T-cell (primary cell): Measurements from ENCODE around the gene ZNF25. TPM values are rescaled to one million over a fixed set of nuclear protein-coding genes. Genes with fewer than 3 reads are reported as not detected.
"Not testable (repeated sequence)": the region's sequence is repeated elsewhere in the genome, so short reads cannot be mapped to it uniquely, and the experiment has no call there.

ENCODE experiments used
- ATAC-seq, 4 experiments: fragments of 200-7000 bp in 3 of 4; fragments of 150-1000 bp in 1 of 4; cut with Tn5 transposase; replicated peaks in 1 of 4; 1 replicate in 3 of 4; 2 replicates in 1 of 4; pipeline ENCODE4 v1.10.0; 2021; ENCODE audit warnings: moderate library complexity in 3 of 4, mild to moderate bottlenecking in 2 of 4, moderate number of reproducible peaks in 1 of 4
- CTCF ChIA-PET, 2 donors: fragments of 300-600 bp; sonication (Branson Sonifier 250); formaldehyde crosslinking; loops; one replicate each; lab custom pipeline; 2022; ENCODE audit warnings: antibody characterized with exemption in 2 of 2; lab: Charles Lee
- POLR2A ChIA-PET, 2 donors: fragments of 300-600 bp; sonication (Branson Sonifier 250); formaldehyde crosslinking; loops; one replicate each; lab custom pipeline; 2022; ENCODE audit warnings: antibody characterized with exemption in 2 of 2; lab: Charles Lee
- DNase-seq, 35 experiments: peaks; one replicate each; pipeline versions ENCODE4 v3.0.0 to v3.0.0-alpha.2; 2013 to 2023
- H3K27ac ChIP-seq: one replicate; pipeline ENCODE4 v1.5.1; 2013; ENCODE audit warnings: low read length
- H3K27me3 ChIP-seq, 2 experiments: replicated peaks in 1 of 2; 1 replicate in 1 of 2; 2 replicates in 1 of 2; pipeline versions ENCODE4 v1.6.1 to v1.7.0; 2013; ENCODE audit warnings: low read length in 1 of 2, mixed read lengths in 1 of 2; ENCODE audit not compliant: control insufficient read depth in 2 of 2, insufficient read depth in 2 of 2; ENCODE audit errors: extremely low read depth in 1 of 2
- H3K36me3 ChIP-seq, 2 donors: 1 replicate in 1 of 2; 2 replicates in 1 of 2; pipeline versions ENCODE4 v1.6.1 to v1.7.0; 2013; ENCODE audit warnings: low read length in 1 of 2; ENCODE audit not compliant: control insufficient read depth in 2 of 2, insufficient read depth in 1 of 2; ENCODE audit errors: extremely low read depth in 1 of 2
- H3K4me1 ChIP-seq, 2 experiments: 1 replicate in 1 of 2; 2 replicates in 1 of 2; pipeline versions ENCODE4 v1.6.1 to v1.7.0; 2013; ENCODE audit warnings: low read length in 2 of 2, mixed read lengths in 1 of 2; ENCODE audit not compliant: insufficient read depth in 2 of 2, control insufficient read depth in 1 of 2; ENCODE audit errors: extremely low read depth in 1 of 2
- H3K4me3 ChIP-seq, 2 donors: 1 replicate in 1 of 2; 2 replicates in 1 of 2; pipeline versions ENCODE4 v1.5.1 to v1.7.0; 2013; ENCODE audit warnings: mild to moderate bottlenecking in 2 of 2, low read length in 1 of 2, moderate library complexity in 1 of 2; ENCODE audit not compliant: control insufficient read depth in 1 of 2; ENCODE audit errors: extremely low read depth in 1 of 2
- H3K9me3 ChIP-seq: 2 replicates; pipeline ENCODE4 v1.7.0; 2013
- H3K27ac Mint-ChIP-seq, 2 donors: one replicate each; pipeline ENCODE4 v1.8.0; 2020 to 2021; ENCODE audit warnings: mild to moderate bottlenecking in 2 of 2, mixed read lengths in 2 of 2
- H3K27me3 Mint-ChIP-seq, 2 donors: one replicate each; pipeline ENCODE4 v1.8.0; 2021 to 2022; ENCODE audit warnings: mixed read lengths in 2 of 2
- H3K36me3 Mint-ChIP-seq: one replicate; pipeline ENCODE4 v1.8.0; 2021; ENCODE audit warnings: mixed read lengths
- H3K4me1 Mint-ChIP-seq, 3 donors: one replicate each; pipeline ENCODE4 v1.8.0; 2020 to 2022; ENCODE audit warnings: mixed read lengths in 3 of 3, mild to moderate bottlenecking in 1 of 3
- H3K4me3 Mint-ChIP-seq, 3 donors: one replicate each; pipeline ENCODE4 v1.8.0; 2020 to 2022; ENCODE audit warnings: mild to moderate bottlenecking in 3 of 3, mixed read lengths in 3 of 3, moderate library complexity in 3 of 3
- H3K9me3 Mint-ChIP-seq, 3 donors: one replicate each; pipeline ENCODE4 v1.8.0; 2020 to 2022; ENCODE audit warnings: mixed read lengths in 3 of 3
- WGBS: methylation state at CpG from one replicate; pipeline ENCODE4 v1.1.5; 2013; ENCODE audit warnings: missing lambda C conversion rate; ENCODE audit not compliant: insufficient coverage; 5-methylcytosine and 5-hydroxymethylcytosine counted together
- total RNA-seq, 35 experiments: library from RNA in 6 of 35; stranded (reverse) in 6 of 35; fragments of 120-200 nt in 1 of 35; gene quantifications; one replicate each; pipeline versions ENCODE4 v1.2.1 to v1.2.4 and lab custom pipeline; 2013 to 2026

Gene ZNF25
- total RNA-seq, 5 donors from 2014 or later (not counting 1 experiment from before 2014, with no cell fraction given) = 8.0 to 9.3 (median 8.3) TPM

DNA sequence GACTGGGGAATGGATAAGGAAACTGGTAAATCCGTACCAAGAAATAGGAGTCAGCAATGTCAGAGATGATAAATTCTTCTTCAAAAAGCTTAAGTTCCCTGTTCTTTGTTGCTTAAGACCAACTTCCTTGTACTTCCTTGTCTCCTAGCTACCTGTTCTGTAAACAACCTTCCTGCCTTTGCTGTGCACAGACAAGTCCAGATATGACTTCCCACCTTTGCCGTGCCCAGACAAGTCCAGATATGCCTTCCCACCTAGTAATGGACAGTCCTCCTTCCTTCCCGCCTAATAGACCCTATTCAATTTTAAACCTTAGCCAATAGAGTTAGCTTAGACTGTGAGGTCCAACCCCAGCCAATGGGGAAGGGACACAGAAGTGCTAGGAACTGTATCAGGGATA is 31.5 kb upstream of the ZNF25 start:
- no peaks in the 10 kb centered on the region for H3K9me3 ChIP-seq
- no peak overlapping the region for H3K4me3 ChIP-seq
- Mint-ChIP-seq H3K9me3 (no peaks in the 10 kb centered on the region), H3K27me3 (no peaks in the 10 kb centered on the region), H3K36me3 (peaks cover 8% of the 10 kb centered on the region), H3K4me1 (peaks cover 23 to 29% (median 27%) of the 10 kb centered on the region in 3 donors), H3K27ac (no peak overlapping the region), H3K4me3 (no peak overlapping the region)
- H3K4me1 ChIP-seq = peaks cover 10 to 14% of the 10 kb centered on the region in 2 experiments
- ATAC-seq = no peak
- H3K27me3 ChIP-seq = no peaks in the 10 kb centered on the region
- DNase-seq = no peak
- H3K36me3 ChIP-seq = no peaks in the 10 kb centered on the region
- no peak overlapping the region for H3K27ac ChIP-seq
- ChIA-PET CTCF (interaction anchor here in 1 of 2 donors (1.4 kb wide), 1 partner anchor 30 kb away, joined by 4 read pairs; no protein-coding TSS in a partner anchor), POLR2A (no interaction called here)
- 91% methylated on average over 2 of the region's 3 CpGs for WGBS

DNA sequence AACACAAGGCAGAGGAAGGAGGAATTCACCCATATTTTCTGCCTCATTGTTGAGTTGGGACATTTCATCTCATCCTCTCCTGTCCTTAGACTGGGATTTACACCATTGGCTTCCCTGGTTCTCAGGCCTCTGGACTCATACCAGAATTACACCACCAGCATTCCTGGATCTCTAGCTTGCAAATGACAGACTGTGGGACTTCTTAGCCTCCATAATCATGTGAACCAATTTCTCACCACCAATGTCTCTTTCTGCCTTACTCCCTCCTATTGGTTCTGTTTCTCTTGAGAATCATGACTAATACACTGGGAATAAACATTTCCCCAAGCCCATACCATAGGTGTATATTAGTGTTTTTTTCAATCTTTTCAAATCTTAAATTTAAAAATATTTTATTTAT is 31.1 kb upstream of the ZNF25 start:
- H3K27me3 Mint-ChIP-seq = no peaks in the 10 kb centered on the region
- no peaks in the 10 kb centered on the region for H3K9me3 ChIP-seq
- no peaks in the 10 kb centered on the region for H3K36me3 ChIP-seq
- CTCF ChIA-PET = interaction anchor here in 1 of 2 donors (1.4 kb wide), 1 partner anchor 29 kb away, joined by 4 read pairs; no protein-coding TSS in a partner anchor
- H3K4me3 Mint-ChIP-seq = no peak overlapping the region
- DNase-seq = no peak
- H3K9me3 Mint-ChIP-seq = no peaks in the 10 kb centered on the region
- no peaks in the 10 kb centered on the region for H3K27me3 ChIP-seq
- H3K4me1 Mint-ChIP-seq = peaks cover 21 to 28% (median 24%) of the 10 kb centered on the region in 3 donors
- peaks cover 5% of the 10 kb centered on the region for H3K36me3 Mint-ChIP-seq
- ATAC-seq = no peak
- H3K4me1 ChIP-seq = peaks cover 8 to 12% of the 10 kb centered on the region in 2 experiments
- no peak overlapping the region for H3K27ac ChIP-seq
- POLR2A ChIA-PET = no interaction called here
- H3K27ac Mint-ChIP-seq = no peak overlapping the region
- no peak overlapping the region for H3K4me3 ChIP-seq

DNA sequence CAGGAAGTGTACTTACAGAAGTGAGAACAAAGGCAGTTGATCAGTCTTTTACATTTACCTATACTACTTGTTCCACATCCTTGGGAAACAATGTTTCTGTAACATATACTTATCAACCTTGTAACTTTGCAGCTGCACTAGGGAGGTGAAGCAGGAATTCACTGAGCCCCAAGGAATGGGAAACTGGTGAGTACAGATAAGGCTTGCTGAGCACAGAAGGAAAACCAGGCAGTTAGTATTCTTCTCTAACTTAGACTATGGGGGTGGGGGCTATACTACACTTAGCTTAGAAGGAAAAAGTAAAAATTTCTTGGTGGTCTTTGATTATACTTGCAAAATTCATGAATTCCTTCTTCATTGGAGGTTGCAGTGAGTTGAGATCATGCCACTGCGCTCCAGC is 27.1 kb upstream of the ZNF25 start:
- Mint-ChIP-seq H3K4me1 (no peaks in the 10 kb centered on the region), H3K4me3 (no peak overlapping the region), H3K9me3 (no peaks in the 10 kb centered on the region), H3K27ac (no peak overlapping the region), H3K36me3 (no peaks in the 10 kb centered on the region), H3K27me3 (no peaks in the 10 kb centered on the region)
- ATAC-seq (no peak), DNase-seq (no peak)
- no peaks in the 10 kb centered on the region for H3K9me3 ChIP-seq
- no peaks in the 10 kb centered on the region for H3K4me1 ChIP-seq
- no CpG with 5 or more reads among the region's 1 CpG for WGBS
- no peaks in the 10 kb centered on the region for H3K27me3 ChIP-seq
- ChIA-PET POLR2A (interaction anchor here in 1 of 2 donors (1.0 kb wide), 1 partner anchor 153 kb away, joined by 3 read pairs; no protein-coding TSS in a partner anchor), CTCF (interaction anchor here in 1 of 2 donors (0.6 kb wide), 1 partner anchor 50 kb away, joined by 3 read pairs; no protein-coding TSS in a partner anchor)
- H3K4me3 ChIP-seq = no peak overlapping the region
- H3K36me3 ChIP-seq = no peaks in the 10 kb centered on the region
- no peak overlapping the region for H3K27ac ChIP-seq

DNA sequence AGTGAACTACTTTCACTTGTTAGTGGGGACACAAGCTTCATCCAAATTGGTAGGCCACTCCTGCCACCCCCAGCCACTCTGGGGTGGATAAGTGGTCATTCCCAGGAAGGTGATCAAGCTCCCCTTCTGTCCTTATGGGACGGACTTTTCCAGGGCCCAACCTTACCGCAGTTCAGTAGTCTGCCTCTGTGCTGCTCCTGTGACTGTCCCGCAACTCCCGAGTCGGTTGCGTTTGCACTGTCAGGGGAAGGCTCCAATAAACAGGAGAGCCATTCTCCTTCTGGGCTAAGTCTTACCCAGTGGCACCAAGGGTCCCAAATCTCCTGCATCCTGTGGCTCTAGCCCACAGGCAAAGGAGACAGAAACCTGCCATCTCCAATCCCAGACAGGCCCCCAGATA is 26.6 kb upstream of the ZNF25 start:
- ChIA-PET POLR2A (no interaction called here), CTCF (no interaction called here)
- 98% methylated on average over 6 of the region's 6 CpGs for WGBS
- no peak overlapping the region for H3K4me3 ChIP-seq
- ATAC-seq (no peak), DNase-seq (no peak)
- H3K9me3 ChIP-seq = no peaks in the 10 kb centered on the region
- no peaks in the 10 kb centered on the region for H3K36me3 ChIP-seq
- Mint-ChIP-seq H3K4me3 (no peak overlapping the region), H3K36me3 (no peaks in the 10 kb centered on the region), H3K9me3 (no peaks in the 10 kb centered on the region), H3K4me1 (no peaks in the 10 kb centered on the region), H3K27ac (no peak overlapping the region), H3K27me3 (no peaks in the 10 kb centered on the region)
- no peaks in the 10 kb centered on the region for H3K27me3 ChIP-seq
- no peak overlapping the region for H3K27ac ChIP-seq
- no peaks in the 10 kb centered on the region for H3K4me1 ChIP-seq

DNA sequence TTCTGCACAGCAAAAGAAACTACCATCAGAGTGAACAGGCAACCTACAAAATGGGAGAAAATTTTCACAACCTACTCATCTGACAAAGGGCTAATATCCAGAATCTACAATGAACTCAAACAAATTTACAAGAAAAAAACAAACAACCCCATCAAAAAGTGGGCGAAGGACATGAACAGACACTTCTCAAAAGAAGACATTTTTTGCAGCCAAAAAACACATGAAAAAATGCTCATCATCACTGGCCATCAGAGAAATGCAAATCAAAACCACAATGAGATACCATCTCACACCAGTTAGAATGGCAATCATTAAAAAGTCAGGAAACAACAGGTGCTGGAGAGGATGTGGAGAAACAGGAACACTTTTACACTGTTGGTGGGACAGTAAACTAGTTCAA is 24.0 kb upstream of the ZNF25 start:
- ATAC-seq, DNase-seq, H3K4me3 Mint-ChIP-seq, H3K27me3 ChIP-seq, H3K36me3 Mint-ChIP-seq, CTCF ChIA-PET, H3K4me1 Mint-ChIP-seq, H3K27ac ChIP-seq, H3K4me3 ChIP-seq, H3K9me3 Mint-ChIP-seq, POLR2A ChIA-PET, H3K27me3 Mint-ChIP-seq, H3K27ac Mint-ChIP-seq, H3K9me3 ChIP-seq, H3K36me3 ChIP-seq, H3K4me1 ChIP-seq: not testable (repeated sequence)
- no CpG with 5 or more reads among the region's 1 CpG for WGBS

DNA sequence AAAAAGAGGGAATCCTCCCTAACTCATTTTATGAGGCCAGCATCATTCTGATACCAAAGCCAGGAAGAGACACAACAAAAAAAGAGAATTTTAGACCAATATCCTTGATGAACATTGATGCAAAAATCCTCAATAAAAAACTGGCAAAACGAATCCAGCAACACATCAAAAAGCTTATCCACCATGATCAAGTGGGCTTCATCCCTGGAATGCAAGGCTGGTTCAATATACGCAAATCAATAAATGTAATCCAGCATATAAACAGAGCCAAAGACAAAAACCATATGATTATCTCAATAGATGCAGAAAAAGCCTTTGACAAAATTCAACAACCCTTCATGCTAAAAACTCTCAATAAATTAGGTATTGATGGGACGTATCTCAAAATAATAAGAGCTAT is 22.5 kb upstream of the ZNF25 start:
- H3K36me3 Mint-ChIP-seq, H3K27me3 Mint-ChIP-seq, H3K4me1 Mint-ChIP-seq, DNase-seq, H3K4me3 ChIP-seq, H3K27ac ChIP-seq, H3K9me3 ChIP-seq, H3K36me3 ChIP-seq, H3K4me1 ChIP-seq, ATAC-seq, CTCF ChIA-PET, H3K4me3 Mint-ChIP-seq, H3K9me3 Mint-ChIP-seq, POLR2A ChIA-PET, H3K27ac Mint-ChIP-seq, H3K27me3 ChIP-seq: not testable (repeated sequence)
- WGBS = no CpG with 5 or more reads among the region's 3 CpGs

DNA sequence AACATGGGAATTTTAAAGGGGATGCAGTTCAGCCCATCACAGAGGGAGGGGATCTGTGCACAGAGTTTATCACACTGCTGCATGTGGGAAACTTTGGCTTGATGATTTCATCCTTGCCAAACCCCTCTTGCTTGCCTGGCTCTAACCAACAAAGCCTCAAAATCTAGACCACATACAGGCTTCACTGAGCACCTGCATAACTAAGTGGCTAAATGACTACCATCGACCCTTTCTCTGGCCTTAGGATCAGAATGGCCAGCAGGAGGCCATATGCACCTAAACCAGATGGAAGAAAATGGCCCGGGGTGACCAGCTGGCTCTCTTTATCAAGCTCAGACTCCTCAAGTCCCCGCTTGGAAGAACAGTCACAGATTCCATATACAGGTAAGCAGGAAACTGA is 15.6 kb upstream of the ZNF25 start:
- DNase-seq (no peak), ATAC-seq (no peak)
- no peak overlapping the region for H3K27ac Mint-ChIP-seq
- H3K9me3 Mint-ChIP-seq = peaks cover 0 to 2% (median 0%) of the 10 kb centered on the region in 3 donors
- Histone ChIP-seq H3K27ac (no peak overlapping the region), H3K27me3 (peaks cover 0 to 10% of the 10 kb centered on the region in 2 experiments), H3K36me3 (no peaks in the 10 kb centered on the region), H3K9me3 (no peaks in the 10 kb centered on the region), H3K4me3 (no peak overlapping the region), H3K4me1 (no peaks in the 10 kb centered on the region)
- POLR2A ChIA-PET = no interaction called here
- CTCF ChIA-PET = no interaction called here
- peaks cover 1 to 8% of the 10 kb centered on the region in 2 donors for H3K27me3 Mint-ChIP-seq
- no peaks in the 10 kb centered on the region for H3K4me1 Mint-ChIP-seq
- no peak overlapping the region for H3K4me3 Mint-ChIP-seq
- 25% methylated on average over 1 of the region's 3 CpGs for WGBS
- H3K36me3 Mint-ChIP-seq = no peaks in the 10 kb centered on the region
